ENCODE data around the gene SSPN.
A peak's percentile ranks its signal among the peaks of the same experiment; 100 is the strongest.

The SSPN gene

GRCh38 chr12:26287671-26288381 is 92.5 kb downstream of the SSPN start:
- DNase-seq: no peak

- DNase-seq: no peak
Measured at GRCh38 chr12:26290565-26290964, 95.2 kb downstream of the SSPN start.

DNA sequence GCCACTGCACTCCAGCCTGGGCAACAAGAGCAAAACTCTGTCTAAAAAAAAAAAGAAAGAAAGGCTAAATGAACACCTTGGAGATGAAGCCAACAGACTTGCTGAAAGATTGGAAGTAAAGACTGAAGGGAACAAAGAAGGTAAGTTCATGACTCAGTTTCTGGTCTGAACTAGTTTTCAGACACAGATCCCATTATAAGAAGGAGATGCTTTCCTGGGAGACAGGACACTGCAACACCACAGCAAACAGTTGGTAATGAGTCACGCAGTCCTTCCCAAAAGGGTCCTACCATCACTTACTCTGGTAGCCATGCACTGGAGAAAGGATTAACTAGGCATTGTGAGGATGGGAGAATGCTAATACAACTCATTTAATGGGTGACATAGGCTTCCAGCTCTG is 97.2 kb downstream of the SSPN start:
- DNase-seq: no peak

- no peak for DNase-seq
Measured at GRCh38 chr12:26293612-26294011, 98.2 kb downstream of the SSPN start.

DNA sequence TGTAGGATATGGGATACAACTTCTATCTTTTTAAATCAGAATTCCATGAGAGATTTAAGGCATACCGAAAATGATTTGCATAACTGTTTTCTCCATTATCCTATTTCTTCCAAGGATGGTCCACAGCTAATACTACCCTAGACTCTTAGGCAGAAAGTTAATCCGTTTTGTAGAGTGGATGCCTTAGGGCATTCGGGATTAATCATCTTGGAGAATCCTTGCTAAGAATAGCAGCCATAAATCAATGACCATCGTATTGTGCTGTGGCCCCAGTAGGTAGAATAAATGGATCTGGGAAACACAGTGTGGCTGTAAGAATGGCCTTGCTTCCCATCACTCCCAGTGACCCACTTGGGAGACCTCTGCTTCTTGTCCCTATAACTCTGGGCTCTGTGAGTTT is 99.6 kb downstream of the SSPN start:
- DNase-seq: no peak

DNA sequence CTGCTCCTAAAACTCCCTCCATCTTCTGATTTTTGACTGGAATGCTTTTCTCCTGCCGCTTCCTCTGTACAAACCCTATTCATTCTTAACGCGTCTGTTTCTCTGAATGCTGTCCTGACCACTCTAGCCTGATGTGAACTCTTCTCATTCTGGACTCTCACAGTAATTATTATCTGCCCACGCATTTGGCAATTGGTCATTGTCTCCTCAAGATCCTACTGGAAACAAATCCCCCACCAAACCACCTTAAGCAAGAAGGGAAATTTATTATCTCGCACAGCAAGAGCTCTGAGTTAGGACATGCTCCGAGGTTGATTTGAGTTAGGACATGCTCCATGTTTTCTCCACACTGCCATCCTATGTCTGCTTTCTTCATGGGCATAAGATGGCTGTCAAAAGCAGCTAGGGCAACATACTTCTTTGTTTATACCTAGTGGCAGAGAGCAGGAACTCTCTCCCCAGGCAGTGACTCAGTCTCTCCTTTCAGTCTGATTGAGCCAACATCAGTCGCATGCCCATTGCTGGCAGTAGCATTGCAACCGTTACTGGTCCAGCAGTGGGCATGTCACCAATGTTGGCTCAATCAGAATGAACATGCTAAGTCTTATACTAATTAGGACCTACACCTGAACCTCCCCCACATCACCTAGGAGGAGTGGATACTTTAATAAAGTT is 102.2 kb downstream of the SSPN start:
- DNase-seq: no peak

- DNase-seq: peak; percentile 72
Measured at GRCh38 chr12:26298785-26299621, 103.6 kb downstream of the SSPN start.

- DNase-seq: no peak
Measured at GRCh38 chr12:26299751-26300150, 104.4 kb downstream of the SSPN start.

Measured in amniotic stem cell (primary cell).